Esophagus squamous epithelium (tissue), 5 donors: Measurements from ENCODE around the gene MALRD1. TPM values are rescaled to one million over a fixed set of nuclear protein-coding genes. Genes with fewer than 3 reads are reported as not detected.
A peak's percentile ranks its signal among the peaks of the same experiment; 100 is the strongest.

ENCODE experiments used
- DNase-seq: peaks from one replicate; lab custom pipeline; 2025; lab: John Stamatoyannopoulos, UW
- H3K27ac ChIP-seq, 4 donors: fragments of 200-600 bp; sonication (generic); one replicate each; pipeline ENCODE4 v1.5.1; 2016 to 2019; ENCODE audit warnings: mild to moderate bottlenecking in 1 of 4
- H3K27me3 ChIP-seq, 4 donors: fragments of 200-600 bp; sonication (generic); 1 replicate in 3 of 4; 2 replicates in 1 of 4; pipeline versions ENCODE4 v1.5.1 to v1.6.0; 2017 to 2021; ENCODE audit warnings: antibody characterized with exemption in 1 of 4
- H3K36me3 ChIP-seq, 3 donors: fragments of 200-600 bp; sonication (generic); one replicate each; pipeline ENCODE4 v1.5.1; 2016 to 2019
- H3K4me1 ChIP-seq, 3 donors: fragments of 200-600 bp; sonication (generic); one replicate each; pipeline ENCODE4 v1.5.1; 2017 to 2019
- H3K4me3 ChIP-seq, 4 donors: fragments of 200-600 bp; sonication (generic); 1 replicate in 3 of 4; 2 replicates in 1 of 4; pipeline ENCODE4 v1.5.1; 2016 to 2019; ENCODE audit warnings: mild to moderate bottlenecking in 2 of 4, moderate library complexity in 1 of 4
- H3K9me3 ChIP-seq, 3 donors: fragments of 200-600 bp; sonication (generic); one replicate each; pipeline ENCODE4 v1.5.1; 2016 to 2019
- POLR2A ChIP-seq, 4 donors: fragments of 450-650 bp; IDR thresholded peaks; one replicate each; pipeline ENCODE4 v1.6.1; 2017; ENCODE audit warnings: antibody characterized with exemption in 4 of 4, mild to moderate bottlenecking in 4 of 4, moderate library complexity in 3 of 4
- WGBS, 2 donors: methylation state at CpG; one replicate each; pipeline ENCODE4 v1.1.5; 2018; 5-methylcytosine and 5-hydroxymethylcytosine counted together
- intact Hi-C: fragments of 100-400 bp; cut with DNase I; formaldehyde crosslinking; loops from one replicate; pipeline ENCODE4 v1.15.0; 2022
- total RNA-seq, 4 donors: library from RNA; depleted of rRNA; stranded (reverse); fragments of >200 nt; gene quantifications; one replicate each; pipeline ENCODE4 v1.1.0, GENCODE V29; 2016
- TF ChIP-seq, protein P1 (sequence below), 6 experiments: fragments of 450-650 bp in 4 of 6; fragments of 200-600 bp in 2 of 6; sonication (generic) in 2 of 6; IDR thresholded peaks; one replicate each; pipeline ENCODE4 v1.5.1; 2016 to 2019; ENCODE audit warnings: antibody characterized with exemption in 6 of 6, mild to moderate bottlenecking in 4 of 6, moderate library complexity in 4 of 6
- donor health status: DM: yes; HTN: yes; CAD: no.

The MALRD1 gene
- total RNA-seq, 4 donors from 2014 or later, result 0.38 TPM; not detected in 3

DNA sequence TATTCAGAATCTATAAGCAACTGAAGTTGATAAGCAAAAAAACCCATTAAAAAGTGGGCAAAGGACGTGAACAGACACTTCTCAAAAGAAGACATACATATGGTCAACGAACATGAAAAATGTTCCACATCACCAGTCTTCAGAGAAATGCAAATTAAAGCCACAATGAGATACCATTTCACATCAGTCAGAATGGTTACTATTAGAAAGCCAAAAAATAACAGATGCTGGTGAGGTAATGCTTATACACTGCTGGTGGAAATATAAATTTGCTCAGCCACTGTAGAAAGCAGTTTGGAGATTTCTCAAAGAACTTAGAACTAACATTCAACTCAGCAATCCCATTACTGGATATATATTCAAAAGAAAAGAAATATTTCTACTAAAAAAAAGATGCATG, 434.8 kb downstream of the MALRD1 start:
- Histone ChIP-seq H3K36me3 (no peaks in the 10 kb centered on the region), H3K4me3 (no peak overlapping the region), H3K27me3 (no peaks in the 10 kb centered on the region), H3K27ac (no peak overlapping the region), H3K9me3 (no peaks in the 10 kb centered on the region), H3K4me1 (no peaks in the 10 kb centered on the region)
- no peak for DNase-seq
- no peak for TF ChIP-seq POLR2A (IDR thresholded peaks at IDR 0.05)
- TF ChIP-seq, protein P1, sequence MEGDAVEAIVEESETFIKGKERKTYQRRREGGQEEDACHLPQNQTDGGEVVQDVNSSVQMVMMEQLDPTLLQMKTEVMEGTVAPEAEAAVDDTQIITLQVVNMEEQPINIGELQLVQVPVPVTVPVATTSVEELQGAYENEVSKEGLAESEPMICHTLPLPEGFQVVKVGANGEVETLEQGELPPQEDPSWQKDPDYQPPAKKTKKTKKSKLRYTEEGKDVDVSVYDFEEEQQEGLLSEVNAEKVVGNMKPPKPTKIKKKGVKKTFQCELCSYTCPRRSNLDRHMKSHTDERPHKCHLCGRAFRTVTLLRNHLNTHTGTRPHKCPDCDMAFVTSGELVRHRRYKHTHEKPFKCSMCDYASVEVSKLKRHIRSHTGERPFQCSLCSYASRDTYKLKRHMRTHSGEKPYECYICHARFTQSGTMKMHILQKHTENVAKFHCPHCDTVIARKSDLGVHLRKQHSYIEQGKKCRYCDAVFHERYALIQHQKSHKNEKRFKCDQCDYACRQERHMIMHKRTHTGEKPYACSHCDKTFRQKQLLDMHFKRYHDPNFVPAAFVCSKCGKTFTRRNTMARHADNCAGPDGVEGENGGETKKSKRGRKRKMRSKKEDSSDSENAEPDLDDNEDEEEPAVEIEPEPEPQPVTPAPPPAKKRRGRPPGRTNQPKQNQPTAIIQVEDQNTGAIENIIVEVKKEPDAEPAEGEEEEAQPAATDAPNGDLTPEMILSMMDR (IDR thresholded peaks at IDR 0.05), result no peak
- 23 to 31% methylated on average over 2 of the region's 2 CpGs for WGBS, 2 donors
- intact Hi-C loops, result no loop called here

DNA sequence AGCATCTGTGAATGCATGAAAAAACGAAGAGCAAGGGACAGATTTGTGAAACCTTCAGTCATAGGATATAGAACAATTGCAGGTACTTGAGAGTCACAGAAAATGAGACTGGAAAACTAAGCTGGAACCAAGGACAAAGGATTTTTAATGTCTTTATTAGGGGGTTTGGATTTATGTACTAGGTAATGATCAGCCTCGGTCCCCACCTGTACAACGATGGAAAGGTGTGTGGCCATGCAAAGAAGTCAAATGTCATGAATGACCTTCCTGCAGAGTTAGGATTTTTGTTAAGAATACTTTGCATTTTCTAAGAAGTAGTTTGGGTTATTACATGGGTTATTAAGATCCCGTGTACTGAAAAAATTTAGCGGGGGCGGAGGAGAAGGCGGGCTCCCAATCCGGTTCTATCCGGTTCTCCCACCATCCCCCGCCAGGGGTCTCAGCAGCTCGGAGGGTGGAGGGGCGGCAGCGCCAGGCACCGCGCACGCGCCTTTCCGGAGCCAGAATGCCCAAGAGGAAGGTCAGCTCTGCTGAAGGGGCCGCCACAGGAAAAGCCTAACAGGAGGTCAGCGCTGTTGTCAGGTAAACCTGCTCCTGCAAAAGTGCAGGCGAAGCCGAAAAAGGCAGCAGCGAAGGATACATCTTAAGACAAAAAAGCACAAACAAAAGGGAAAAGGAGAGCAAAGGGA, 440.1 kb downstream of the MALRD1 start:
- Histone ChIP-seq H3K27ac (no peak overlapping the region), H3K9me3 (no peaks in the 10 kb centered on the region), H3K27me3 (no peaks in the 10 kb centered on the region), H3K36me3 (no peaks in the 10 kb centered on the region), H3K4me3 (peak overlapping the region in 3 of 4 donors; percentile 2 to 42 (median 16)), H3K4me1 (no peaks in the 10 kb centered on the region)
- intact Hi-C loops, result no loop called here
- DNase-seq, result no peak
- no peak for TF ChIP-seq POLR2A (IDR thresholded peaks at IDR 0.05)
- TF ChIP-seq, protein P1 (IDR thresholded peaks at IDR 0.05), result no peak
- WGBS, 2 donors, result 45 to 46% methylated on average over 9 to 21 of the region's 23 CpGs

DNA sequence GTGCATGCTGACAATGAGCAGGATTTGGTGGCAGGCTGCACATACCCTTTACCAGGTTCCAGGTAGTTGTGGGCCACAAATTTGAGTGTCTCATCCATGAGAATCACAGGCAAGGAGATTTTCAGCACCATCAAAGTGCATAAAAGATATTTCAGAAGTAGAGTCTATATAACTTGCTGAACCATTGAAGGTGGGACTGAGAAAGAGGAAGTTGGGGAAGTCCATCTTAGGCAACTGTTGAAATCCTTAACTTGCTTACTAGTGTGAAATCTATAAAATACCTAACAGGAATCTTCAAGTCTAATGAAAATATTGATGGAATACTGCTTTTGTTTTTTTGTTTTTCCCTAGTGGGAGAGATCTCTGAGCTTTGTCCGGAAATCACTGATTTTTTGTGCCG, 442.6 kb downstream of the MALRD1 start:
- intact Hi-C loops, result no loop called here
- Histone ChIP-seq H3K9me3 (no peaks in the 10 kb centered on the region), H3K36me3 (no peaks in the 10 kb centered on the region), H3K27me3 (no peaks in the 10 kb centered on the region), H3K27ac (no peak overlapping the region), H3K4me3 (no peak overlapping the region), H3K4me1 (no peaks in the 10 kb centered on the region)
- no peak for DNase-seq
- TF ChIP-seq, protein P1 (IDR thresholded peaks at IDR 0.05), result no peak
- TF ChIP-seq POLR2A (IDR thresholded peaks at IDR 0.05), result no peak
- WGBS, 2 donors, result 91 to 93% methylated on average over 2 of the region's 2 CpGs

DNA sequence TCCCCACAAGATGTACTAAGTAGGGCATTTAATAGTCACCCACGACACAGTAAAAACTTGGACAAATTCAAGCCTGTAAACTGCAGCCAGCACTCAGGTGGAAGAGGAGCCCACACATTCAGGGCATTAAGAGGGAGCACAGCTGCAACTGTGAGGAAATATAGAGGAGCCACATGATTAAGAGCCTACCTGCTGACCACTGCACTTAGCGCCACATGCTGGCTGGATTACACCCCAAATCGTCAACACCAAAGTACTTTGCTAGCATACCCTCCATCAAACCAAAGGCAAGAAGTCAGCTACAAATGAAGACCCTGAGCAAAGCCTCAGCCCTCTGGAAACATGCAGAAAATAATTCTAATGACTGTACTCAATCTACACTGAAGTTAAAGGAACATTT, 445.3 kb downstream of the MALRD1 start:
- H3K27ac ChIP-seq, result no peak overlapping the region
- TF ChIP-seq, protein P1 (IDR thresholded peaks at IDR 0.05), result no peak
- no peak for TF ChIP-seq POLR2A (IDR thresholded peaks at IDR 0.05)
- H3K9me3 ChIP-seq, result no peaks in the 10 kb centered on the region
- no peaks in the 10 kb centered on the region for H3K36me3 ChIP-seq
- intact Hi-C loops, result no loop called here
- DNase-seq, result no peak
- 85 to 86% methylated on average over 1 to 3 of the region's 3 CpGs for WGBS, 2 donors
- H3K4me1 ChIP-seq, result no peaks in the 10 kb centered on the region
- no peak overlapping the region for H3K4me3 ChIP-seq
- H3K27me3 ChIP-seq, result no peaks in the 10 kb centered on the region

DNA sequence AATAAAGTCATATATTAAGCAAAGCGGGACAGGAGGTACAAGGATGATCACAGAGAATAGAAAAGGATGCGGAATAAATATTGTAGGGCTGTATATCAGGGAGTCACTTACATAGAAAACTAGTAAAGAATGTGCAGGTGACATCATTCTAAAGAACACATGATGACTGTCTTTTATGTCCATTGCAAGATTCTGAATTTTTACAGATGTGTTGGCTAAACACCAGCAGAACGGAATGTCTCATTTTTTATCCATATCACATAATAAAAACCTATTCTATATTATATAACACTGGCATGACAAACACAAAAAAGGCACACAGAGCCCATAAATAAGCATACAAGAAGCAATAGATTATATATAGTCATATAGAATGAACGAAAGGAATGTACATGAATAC, 448.4 kb downstream of the MALRD1 start:
- no peaks in the 10 kb centered on the region for H3K36me3 ChIP-seq
- DNase-seq, result no peak
- H3K4me3 ChIP-seq, result no peak overlapping the region
- no peaks in the 10 kb centered on the region for H3K4me1 ChIP-seq
- WGBS, 2 donors, result 81 to 82% methylated on average over 4 of the region's 4 CpGs
- H3K9me3 ChIP-seq, result no peaks in the 10 kb centered on the region
- intact Hi-C loops, result no loop called here
- H3K27ac ChIP-seq, result no peak overlapping the region
- no peaks in the 10 kb centered on the region for H3K27me3 ChIP-seq
- TF ChIP-seq, protein P1 (IDR thresholded peaks at IDR 0.05), result no peak
- no peak for TF ChIP-seq POLR2A (IDR thresholded peaks at IDR 0.05)
